Stimulated activated CD8-positive, alpha-beta memory T cell treated with anti-CD3 and anti-CD28 coated beads, Interleukin-4, amount 100 ng/mL, for 1 hour (primary cell): ENCODE measurements around the gene TBCD.

Experiments
- DNase-seq, 2 donors: peaks; one replicate each; pipeline ENCODE4 v3.0.0-alpha.2; 2020; ENCODE audit warnings: low read depth in 2 of 2, low spot score in 1 of 2

Gene TBCD

GRCh38 chr17:82751571-82752370, at the start of gene TBCD:
Gene TBCD, plus strand, starts transcription at chr17:82752065. Its CDS starts 129 bp downstream, at chr17:82752194.
- peak; percentile 74 to 86 for DNase-seq

GRCh38 chr17:82702231-82702927, 49.5 kb upstream of the TBCD start:
- no peak for DNase-seq

GRCh38 chr17:82703036-82703745, 48.7 kb upstream of the TBCD start:
- no peak for DNase-seq

- no peak for DNase-seq
These were observed 47.7 kb upstream of the TBCD start for GRCh38 chr17:82703935-82704865.

- no peak for DNase-seq
These were observed 47.0 kb upstream of the TBCD start for GRCh38 chr17:82704886-82705285.

- DNase-seq = no peak
These were observed 46.1 kb upstream of the TBCD start for GRCh38 chr17:82705756-82706155.

GRCh38 chr17:82709024-82709675, 42.7 kb upstream of the TBCD start:
- no peak for DNase-seq

GRCh38 chr17:82709676-82710498, 42.0 kb upstream of the TBCD start:
- DNase-seq = no peak

- DNase-seq = no peak
These were observed 41.2 kb upstream of the TBCD start for GRCh38 chr17:82710499-82711232.

GRCh38 chr17:82713071-82713723, 38.7 kb upstream of the TBCD start:
- DNase-seq = no peak

- peak; percentile 57 to 90 for DNase-seq
These were observed 35.5 kb upstream of the TBCD start, which contains the start of gene FN3KRP for GRCh38 chr17:82716203-82717010. Gene FN3KRP, plus strand, starts transcription at chr17:82716706. Its CDS starts 50 bp downstream, at chr17:82716756.

GRCh38 chr17:82718986-82719685, 32.7 kb upstream of the TBCD start:
- DNase-seq = no peak

- DNase-seq = no peak
These were observed 31.7 kb upstream of the TBCD start for GRCh38 chr17:82720204-82720603.

GRCh38 chr17:82722341-82723013, 29.4 kb upstream of the TBCD start:
- DNase-seq = no peak

- no peak for DNase-seq
These were observed 28.6 kb upstream of the TBCD start for GRCh38 chr17:82723169-82723807.

GRCh38 chr17:82726427-82726826, 25.4 kb upstream of the TBCD start:
- DNase-seq = no peak
